Measurements from ENCODE around the gene GRM4.

GRCh38 chr6:34035704-34036356, 110.1 kb downstream of the GRM4 start:
- no peak for TF ChIP-seq CTCF (IDR thresholded peaks at IDR 0.05 in 2 of 3, conservative IDR thresholded peaks at IDR 0.05 in 1 of 3; ENCODE audit: control insufficient read depth in 2 of 3, extremely low read depth in 1 of 3, insufficient read depth in 1 of 3, low read depth in 3 of 3, low read length in 3 of 3)
- TF ChIP-seq POLR2A (IDR thresholded peaks at IDR 0.05; ENCODE audit: low read depth, low read length), result no peak
- TF ChIP-seq, protein P1, sequence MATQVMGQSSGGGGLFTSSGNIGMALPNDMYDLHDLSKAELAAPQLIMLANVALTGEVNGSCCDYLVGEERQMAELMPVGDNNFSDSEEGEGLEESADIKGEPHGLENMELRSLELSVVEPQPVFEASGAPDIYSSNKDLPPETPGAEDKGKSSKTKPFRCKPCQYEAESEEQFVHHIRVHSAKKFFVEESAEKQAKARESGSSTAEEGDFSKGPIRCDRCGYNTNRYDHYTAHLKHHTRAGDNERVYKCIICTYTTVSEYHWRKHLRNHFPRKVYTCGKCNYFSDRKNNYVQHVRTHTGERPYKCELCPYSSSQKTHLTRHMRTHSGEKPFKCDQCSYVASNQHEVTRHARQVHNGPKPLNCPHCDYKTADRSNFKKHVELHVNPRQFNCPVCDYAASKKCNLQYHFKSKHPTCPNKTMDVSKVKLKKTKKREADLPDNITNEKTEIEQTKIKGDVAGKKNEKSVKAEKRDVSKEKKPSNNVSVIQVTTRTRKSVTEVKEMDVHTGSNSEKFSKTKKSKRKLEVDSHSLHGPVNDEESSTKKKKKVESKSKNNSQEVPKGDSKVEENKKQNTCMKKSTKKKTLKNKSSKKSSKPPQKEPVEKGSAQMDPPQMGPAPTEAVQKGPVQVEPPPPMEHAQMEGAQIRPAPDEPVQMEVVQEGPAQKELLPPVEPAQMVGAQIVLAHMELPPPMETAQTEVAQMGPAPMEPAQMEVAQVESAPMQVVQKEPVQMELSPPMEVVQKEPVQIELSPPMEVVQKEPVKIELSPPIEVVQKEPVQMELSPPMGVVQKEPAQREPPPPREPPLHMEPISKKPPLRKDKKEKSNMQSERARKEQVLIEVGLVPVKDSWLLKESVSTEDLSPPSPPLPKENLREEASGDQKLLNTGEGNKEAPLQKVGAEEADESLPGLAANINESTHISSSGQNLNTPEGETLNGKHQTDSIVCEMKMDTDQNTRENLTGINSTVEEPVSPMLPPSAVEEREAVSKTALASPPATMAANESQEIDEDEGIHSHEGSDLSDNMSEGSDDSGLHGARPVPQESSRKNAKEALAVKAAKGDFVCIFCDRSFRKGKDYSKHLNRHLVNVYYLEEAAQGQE (IDR thresholded peaks at IDR 0.05; ENCODE audit: low read depth, low read length), result no peak
- TF ChIP-seq ZNF217 (IDR thresholded peaks at IDR 0.05), result no peak
- TF ChIP-seq BCL11A (IDR thresholded peaks at IDR 0.05; ENCODE audit: low read depth, low read length), result no peak
- TF ChIP-seq STAT3 (IDR thresholded peaks at IDR 0.05; ENCODE audit: low read depth, low read length), result no peak
- TF ChIP-seq TCF12 (IDR thresholded peaks at IDR 0.05; ENCODE audit: low read depth, low read length), result no peak
- TF ChIP-seq MYC (IDR thresholded peaks at IDR 0.05; ENCODE audit: insufficient read depth, insufficient read length, insufficient replicate concordance, low read length, severe bottlenecking), result no peak
- no peak for TF ChIP-seq BHLHE40 (IDR thresholded peaks at IDR 0.05; ENCODE audit: borderline replicate concordance in 1 of 2, low read depth in 2 of 2, low read length in 1 of 2)

Data from GM12878 (cell line).